OCI-LY7 (cell line): Measurements from ENCODE around the gene TMEM217. TPM values are rescaled to one million over a fixed set of nuclear protein-coding genes. Genes with fewer than 3 reads are reported as not detected.

ENCODE experiments used
- BruUV-seq: library from RNA; stranded (reverse); fragments of 400-500 nt; replicated peaks from 2 replicates; lab custom pipeline; 2021; lab: Mats Ljungman, UMichigan
- CTCF ChIA-PET: fragments of 300-600 bp; sonication (Branson Sonifier 250); formaldehyde crosslinking; loops from one replicate; lab custom pipeline; 2022; ENCODE audit warnings: antibody characterized with exemption; ENCODE audit not compliant: unreplicated experiment; lab: Charles Lee
- POLR2A ChIA-PET: fragments of 300-600 bp; sonication (Branson Sonifier 250); formaldehyde crosslinking; loops from one replicate; lab custom pipeline; 2022; ENCODE audit warnings: antibody characterized with exemption; lab: Charles Lee
- DNase-seq: peaks from one replicate; pipeline ENCODE4 v3.0.0-alpha.2; 2015; ENCODE audit warnings: low spot score
- H2AFZ ChIP-seq: fragments of 200-600 bp; sonication (generic), shearing (Covaris generic); 2 replicates; pipeline ENCODE4 v1.6.1; 2014; ENCODE audit warnings: mild to moderate bottlenecking, antibody characterized with exemption, low read length, moderate library complexity
- H3K27ac ChIP-seq: fragments of 200-600 bp; sonication (generic); 2 replicates; pipeline ENCODE4 v1.5.1; 2014; ENCODE audit warnings: mixed run types, low read depth, mild to moderate bottlenecking, moderate library complexity, low read length, inconsistent platforms; ENCODE audit not compliant: poor library complexity, severe bottlenecking
- H3K36me3 ChIP-seq: fragments of 200-600 bp; sonication (generic); 2 replicates; pipeline ENCODE4 v1.6.1; 2014; ENCODE audit warnings: mild to moderate bottlenecking, antibody characterized with exemption, low read length, moderate library complexity, mixed read lengths; ENCODE audit not compliant: insufficient read depth
- H3K4me1 ChIP-seq: fragments of 200-600 bp; sonication (generic); 2 replicates; pipeline ENCODE4 v1.5.1; 2014; ENCODE audit warnings: mild to moderate bottlenecking, low read length; ENCODE audit not compliant: insufficient read depth, poor library complexity, severe bottlenecking
- H3K4me2 ChIP-seq: fragments of 200-600 bp; sonication (generic); 2 replicates; pipeline ENCODE4 v1.6.1; 2014; ENCODE audit warnings: mild to moderate bottlenecking, low read length
- H3K4me3 ChIP-seq: fragments of 200-600 bp; sonication (generic); 2 replicates; pipeline ENCODE4 v1.5.1; 2014; ENCODE audit warnings: mild to moderate bottlenecking, low read depth, low read length; ENCODE audit not compliant: poor library complexity, severe bottlenecking
- H3K79me2 ChIP-seq: fragments of 200-600 bp; sonication (generic); 2 replicates; pipeline ENCODE4 v1.6.1; 2016; ENCODE audit warnings: low read depth, mild to moderate bottlenecking, low read length, moderate library complexity, mixed read lengths; ENCODE audit not compliant: insufficient read depth
- H3K9me2 ChIP-seq: fragments of 200-600 bp; sonication (generic); 2 replicates; pipeline ENCODE4 v1.6.1; 2016; ENCODE audit warnings: mild to moderate bottlenecking, low read length, mixed read lengths; ENCODE audit not compliant: insufficient read depth
- H3K9me3 ChIP-seq: fragments of 200-600 bp; sonication (generic); 2 replicates; pipeline ENCODE4 v1.6.1; 2014; ENCODE audit warnings: mild to moderate bottlenecking, mixed run types, low read length, mixed read lengths
- H4K20me1 ChIP-seq: fragments of 200-600 bp; sonication (generic); 2 replicates; pipeline ENCODE4 v1.6.1; 2014; ENCODE audit warnings: mild to moderate bottlenecking, antibody characterized with exemption, low read length, moderate library complexity, mixed read lengths; ENCODE audit not compliant: insufficient read depth
- EZH2phosphoT487 ChIP-seq: fragments of 200-600 bp; sonication (generic); IDR thresholded peaks from 2 replicates; pipeline ENCODE4 v1.6.1; 2018; ENCODE audit warnings: low read depth, borderline replicate concordance, mild to moderate bottlenecking, mixed run types, antibody characterized with exemption, low read length, moderate library complexity, mixed read lengths
- intact Hi-C: fragments of 100-400 bp; cut with micrococcal nuclease; formaldehyde crosslinking; loops from one replicate; pipeline ENCODE4 v1.10.0; 2022; ENCODE audit not compliant: unreplicated experiment
- total RNA-seq, 2 experiments: library from RNA; depleted of rRNA in 1 of 2; stranded (reverse); fragments of >200 nt in 1 of 2; shearing (Covaris generic) in 1 of 2; gene quantifications; 2 replicates each; pipeline ENCODE4 v1.2.3, GENCODE V29; 2014 to 2022
- TF ChIP-seq, protein P1 (sequence below): fragments of 200-600 bp; sonication (generic); conservative IDR thresholded peaks from 2 replicates; pipeline ENCODE4 v1.5.1; 2014; ENCODE audit warnings: mild to moderate bottlenecking, antibody characterized with exemption, low read length, moderate library complexity, mixed read lengths

Gene TMEM217
- total RNA-seq, 2 experiments from 2014 or later: 0.34 TPM; not detected in 1

GRCh38 chr6:37273690-37274089 is 15.7 kb upstream of the TMEM217 start:
- no peaks in the 10 kb centered on the region for H3K79me2 ChIP-seq
- TF ChIP-seq EZH2phosphoT487: no peak
- TF ChIP-seq, protein P1, sequence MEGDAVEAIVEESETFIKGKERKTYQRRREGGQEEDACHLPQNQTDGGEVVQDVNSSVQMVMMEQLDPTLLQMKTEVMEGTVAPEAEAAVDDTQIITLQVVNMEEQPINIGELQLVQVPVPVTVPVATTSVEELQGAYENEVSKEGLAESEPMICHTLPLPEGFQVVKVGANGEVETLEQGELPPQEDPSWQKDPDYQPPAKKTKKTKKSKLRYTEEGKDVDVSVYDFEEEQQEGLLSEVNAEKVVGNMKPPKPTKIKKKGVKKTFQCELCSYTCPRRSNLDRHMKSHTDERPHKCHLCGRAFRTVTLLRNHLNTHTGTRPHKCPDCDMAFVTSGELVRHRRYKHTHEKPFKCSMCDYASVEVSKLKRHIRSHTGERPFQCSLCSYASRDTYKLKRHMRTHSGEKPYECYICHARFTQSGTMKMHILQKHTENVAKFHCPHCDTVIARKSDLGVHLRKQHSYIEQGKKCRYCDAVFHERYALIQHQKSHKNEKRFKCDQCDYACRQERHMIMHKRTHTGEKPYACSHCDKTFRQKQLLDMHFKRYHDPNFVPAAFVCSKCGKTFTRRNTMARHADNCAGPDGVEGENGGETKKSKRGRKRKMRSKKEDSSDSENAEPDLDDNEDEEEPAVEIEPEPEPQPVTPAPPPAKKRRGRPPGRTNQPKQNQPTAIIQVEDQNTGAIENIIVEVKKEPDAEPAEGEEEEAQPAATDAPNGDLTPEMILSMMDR: no peak
- no peaks in the 10 kb centered on the region for H3K9me3 ChIP-seq
- H2AFZ ChIP-seq: no peak overlapping the region
- H3K4me1 ChIP-seq: no peaks in the 10 kb centered on the region
- no peak for DNase-seq
- no peak overlapping the region for H3K27ac ChIP-seq
- no peak overlapping the region for H3K4me2 ChIP-seq
- peaks cover 15% of the 10 kb centered on the region; the same call in 1 of the 2 replicates for H3K36me3 ChIP-seq
- POLR2A ChIA-PET: interaction anchor here (0.9 to 1.1 kb wide), 3 partner anchors 9 to 16 kb away, joined by 3 to 12 read pairs (median 6); partner anchors contain the start of genes TBC1D22B and TMEM217
- H4K20me1 ChIP-seq: no peaks in the 10 kb centered on the region
- no peaks in the 10 kb centered on the region for H3K9me2 ChIP-seq
- intact Hi-C loops: no loop called here
- H3K4me3 ChIP-seq: no peak overlapping the region
- no TSS peak for BruUV-seq
- CTCF ChIA-PET: no interaction called here

DNA sequence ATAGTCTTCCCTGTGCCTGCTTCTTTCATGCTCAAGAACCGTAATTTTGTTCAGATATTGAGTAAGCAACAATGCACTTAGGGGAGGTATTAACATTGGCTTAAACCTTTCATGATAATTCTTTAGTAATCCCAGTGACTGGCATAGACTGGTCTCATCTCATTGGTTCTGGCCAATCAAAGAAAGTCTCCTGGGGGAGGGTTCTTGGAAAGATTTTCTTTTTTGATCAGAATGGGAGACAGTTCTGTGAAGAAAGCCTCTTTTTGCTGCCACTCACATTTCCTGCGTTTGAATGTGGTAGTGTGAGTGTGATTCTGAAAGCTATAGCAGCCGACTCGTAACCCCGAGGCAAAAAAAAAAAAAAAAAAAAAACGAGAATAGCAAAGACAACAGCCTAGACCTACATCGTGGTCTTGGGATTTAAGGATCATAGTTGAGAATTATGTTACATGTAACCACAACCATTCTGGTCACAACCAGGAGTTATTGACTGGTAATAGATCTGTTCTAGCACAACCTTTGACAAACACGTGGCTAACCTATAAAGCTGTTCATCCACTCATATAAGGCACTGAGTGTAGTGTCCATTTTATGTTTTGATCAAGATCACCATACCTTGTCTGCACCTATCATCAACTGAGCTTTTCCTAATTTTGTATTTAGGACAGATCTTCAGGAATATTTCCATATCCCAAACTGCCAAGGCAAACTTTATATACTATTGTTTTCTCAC is 15.1 kb upstream of the TMEM217 start:
- Histone ChIP-seq H3K4me2 (no peak overlapping the region), H3K9me3 (no peaks in the 10 kb centered on the region), H3K4me3 (no peak overlapping the region), H3K4me1 (no peaks in the 10 kb centered on the region), H4K20me1 (no peaks in the 10 kb centered on the region), H2AFZ (no peak overlapping the region), H3K27ac (no peak overlapping the region), H3K79me2 (no peaks in the 10 kb centered on the region), H3K36me3 (peaks cover 15% of the 10 kb centered on the region; the same call in 1 of the 2 replicates), H3K9me2 (no peaks in the 10 kb centered on the region)
- TF ChIP-seq, protein P1: no peak
- TF ChIP-seq EZH2phosphoT487: no peak
- BruUV-seq: no TSS peak
- ChIA-PET CTCF (no interaction called here), POLR2A (interaction anchor here (0.7 to 1.1 kb wide), 4 partner anchors 10 to 23 kb away, joined by 3 to 12 read pairs (median 5); partner anchors contain the start of genes TBC1D22B and TMEM217)
- intact Hi-C loops: no loop called here
- no peak for DNase-seq

DNA sequence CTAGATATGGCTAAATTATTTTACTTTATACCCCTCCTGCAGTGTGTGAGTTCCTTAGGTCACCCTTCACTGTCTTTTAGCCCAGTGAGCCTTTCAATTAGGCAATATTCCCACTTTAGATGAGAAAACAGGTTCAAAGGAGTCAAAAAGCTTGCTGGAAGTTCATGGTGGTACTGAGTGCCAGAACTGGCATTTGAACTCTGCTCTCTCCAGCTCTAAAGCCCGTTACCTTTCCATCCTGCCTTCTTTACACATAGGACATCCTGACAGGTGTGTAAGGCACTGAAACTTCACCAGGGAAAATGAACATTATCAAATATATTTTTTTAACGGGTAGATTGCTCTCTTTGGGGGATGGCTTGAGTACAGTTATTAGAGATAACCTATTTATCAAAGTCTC is 11.2 kb upstream of the TMEM217 start:
- POLR2A ChIA-PET: no interaction called here
- Histone ChIP-seq H3K4me1 (no peaks in the 10 kb centered on the region), H3K27ac (no peak overlapping the region), H4K20me1 (no peaks in the 10 kb centered on the region), H3K79me2 (no peaks in the 10 kb centered on the region), H3K9me2 (no peaks in the 10 kb centered on the region), H3K4me2 (no peak overlapping the region), H3K4me3 (no peak overlapping the region), H3K9me3 (no peaks in the 10 kb centered on the region), H3K36me3 (peaks cover 15% of the 10 kb centered on the region), H2AFZ (no peak overlapping the region)
- CTCF ChIA-PET: no interaction called here
- TF ChIP-seq, protein P1: no peak
- TF ChIP-seq EZH2phosphoT487: no peak
- intact Hi-C loops: no loop called here
- BruUV-seq: no TSS peak
- DNase-seq: no peak
